ENCODE data around the gene ANO7.

DNA sequence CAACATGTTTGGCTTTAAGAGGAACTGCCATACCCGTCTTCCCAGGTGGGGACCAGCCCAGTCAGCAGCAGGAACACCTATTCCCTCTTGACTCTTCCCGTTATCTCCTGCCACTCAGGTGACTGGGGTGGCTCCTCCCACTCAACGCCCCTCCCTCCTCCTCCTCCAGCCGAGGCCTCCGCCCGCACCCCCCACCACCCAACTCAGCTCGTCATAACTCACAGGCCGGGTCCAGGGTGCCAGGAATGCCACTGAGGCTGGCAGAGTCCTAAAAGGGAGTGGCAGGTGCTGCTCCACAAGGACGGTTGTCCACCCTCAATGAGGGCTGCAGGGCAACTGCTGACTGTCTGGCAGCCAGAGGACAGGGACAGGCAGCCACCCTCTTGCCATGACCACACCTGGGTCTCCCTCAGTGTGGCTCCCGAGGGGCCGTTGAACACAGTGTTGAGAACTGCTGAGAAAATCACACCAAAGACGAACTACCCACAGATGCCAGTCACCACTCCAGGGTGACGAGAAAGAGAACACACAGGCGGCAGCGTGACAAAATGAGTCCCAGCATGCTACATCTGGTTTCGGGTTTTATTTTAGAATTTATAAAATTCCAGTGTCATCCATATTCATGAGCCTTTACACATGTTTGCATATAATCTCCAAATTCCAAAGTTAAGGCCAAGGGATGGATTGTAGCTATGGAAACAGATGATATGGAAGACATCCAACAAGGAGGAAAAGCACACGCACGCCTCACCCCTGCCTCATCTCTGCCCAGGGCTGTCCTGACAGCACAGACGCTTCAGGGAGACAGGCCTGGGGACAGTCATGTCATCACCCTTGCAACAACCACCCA, 38.5 kb downstream of the ANO7 start:
- TF ChIP-seq, protein P1, sequence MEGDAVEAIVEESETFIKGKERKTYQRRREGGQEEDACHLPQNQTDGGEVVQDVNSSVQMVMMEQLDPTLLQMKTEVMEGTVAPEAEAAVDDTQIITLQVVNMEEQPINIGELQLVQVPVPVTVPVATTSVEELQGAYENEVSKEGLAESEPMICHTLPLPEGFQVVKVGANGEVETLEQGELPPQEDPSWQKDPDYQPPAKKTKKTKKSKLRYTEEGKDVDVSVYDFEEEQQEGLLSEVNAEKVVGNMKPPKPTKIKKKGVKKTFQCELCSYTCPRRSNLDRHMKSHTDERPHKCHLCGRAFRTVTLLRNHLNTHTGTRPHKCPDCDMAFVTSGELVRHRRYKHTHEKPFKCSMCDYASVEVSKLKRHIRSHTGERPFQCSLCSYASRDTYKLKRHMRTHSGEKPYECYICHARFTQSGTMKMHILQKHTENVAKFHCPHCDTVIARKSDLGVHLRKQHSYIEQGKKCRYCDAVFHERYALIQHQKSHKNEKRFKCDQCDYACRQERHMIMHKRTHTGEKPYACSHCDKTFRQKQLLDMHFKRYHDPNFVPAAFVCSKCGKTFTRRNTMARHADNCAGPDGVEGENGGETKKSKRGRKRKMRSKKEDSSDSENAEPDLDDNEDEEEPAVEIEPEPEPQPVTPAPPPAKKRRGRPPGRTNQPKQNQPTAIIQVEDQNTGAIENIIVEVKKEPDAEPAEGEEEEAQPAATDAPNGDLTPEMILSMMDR (IDR thresholded peaks at IDR 0.05; ENCODE audit: borderline replicate concordance, extremely low read depth, low read length, poor library complexity, severe bottlenecking): no peak
- no peak for TF ChIP-seq EZH2 (IDR thresholded peaks at IDR 0.05; ENCODE audit: borderline replicate concordance, low read depth, low read length, severe bottlenecking)

Measured in DND-41 (cell line).